H9 (cell line): ENCODE results near the gene VPREB3. TPM values are rescaled to one million over a fixed set of nuclear protein-coding genes. Genes with fewer than 3 reads are reported as not detected.

ENCODE experiments used
- DNase-seq: peaks from one replicate; pipeline ENCODE4 v3.0.0-alpha.2; 2017
- H2AFZ ChIP-seq: one replicate; pipeline ENCODE4 v1.6.1; 2013; ENCODE audit warnings: mild to moderate bottlenecking, low read length, control low read depth, moderate library complexity
- H2AK5ac ChIP-seq: 2 replicates; pipeline ENCODE4 v1.6.1; 2013; ENCODE audit warnings: low read length, control low read depth, mixed read lengths; ENCODE audit not compliant: insufficient read length
- H2BK120ac ChIP-seq: one replicate; pipeline ENCODE4 v1.6.1; 2013; ENCODE audit warnings: low read depth, mild to moderate bottlenecking, low read length, control low read depth, inconsistent platforms; ENCODE audit not compliant: poor library complexity, severe bottlenecking
- H2BK12ac ChIP-seq: 2 replicates; pipeline ENCODE4 v1.6.1; 2013; ENCODE audit warnings: low read length, control low read depth, mixed read lengths, low read depth; ENCODE audit not compliant: insufficient read length
- H2BK15ac ChIP-seq: 2 replicates; pipeline ENCODE4 v1.6.1; 2013; ENCODE audit warnings: low read depth, low read length, control low read depth
- H2BK20ac ChIP-seq: one replicate; pipeline ENCODE4 v1.6.1; 2013; ENCODE audit warnings: low read depth, mild to moderate bottlenecking, low read length, control low read depth, inconsistent platforms; ENCODE audit not compliant: poor library complexity, severe bottlenecking
- H2BK5ac ChIP-seq: 2 replicates; pipeline ENCODE4 v1.6.1; 2013; ENCODE audit warnings: low read length, control low read depth, mixed read lengths; ENCODE audit not compliant: insufficient read length
- H3K14ac ChIP-seq: 2 replicates; pipeline ENCODE4 v1.6.1; 2013; ENCODE audit warnings: low read length, control low read depth; ENCODE audit not compliant: insufficient read depth
- H3K18ac ChIP-seq: 2 replicates; pipeline ENCODE4 v1.6.1; 2013; ENCODE audit warnings: low read depth, mild to moderate bottlenecking, mixed read lengths, low read length, control low read depth; ENCODE audit not compliant: insufficient read length
- H3K23ac ChIP-seq: 2 replicates; pipeline ENCODE4 v1.6.1; 2013; ENCODE audit warnings: low read length, control low read depth, mixed read lengths, low read depth; ENCODE audit not compliant: insufficient read length
- H3K23me2 ChIP-seq: 2 replicates; pipeline ENCODE4 v1.6.1; 2013; ENCODE audit warnings: low read depth, mild to moderate bottlenecking, mixed read lengths, low read length, control low read depth; ENCODE audit not compliant: insufficient read length, poor library complexity, severe bottlenecking
- H3K27ac ChIP-seq: 2 replicates; pipeline ENCODE4 v1.5.1; 2013; ENCODE audit warnings: low read length, control low read depth, mixed read lengths, low read depth; ENCODE audit not compliant: insufficient read length
- H3K27me3 ChIP-seq: 2 replicates; pipeline ENCODE4 v1.6.1; 2013; ENCODE audit warnings: low read length, control low read depth, inconsistent platforms; ENCODE audit not compliant: insufficient read depth
- H3K4ac ChIP-seq: 2 replicates; pipeline ENCODE4 v1.6.1; 2013; ENCODE audit warnings: low read depth, mild to moderate bottlenecking, control low read depth, inconsistent platforms, low read length, moderate library complexity
- H3K4me1 ChIP-seq: 2 replicates; pipeline ENCODE4 v1.6.1; 2013; ENCODE audit warnings: low read length, control low read depth, inconsistent platforms; ENCODE audit not compliant: insufficient read depth
- H3K4me2 ChIP-seq: 2 replicates; pipeline ENCODE4 v1.6.1; 2013; ENCODE audit warnings: low read length, control low read depth, mixed read lengths; ENCODE audit not compliant: insufficient read length, insufficient read depth
- H3K56ac ChIP-seq: 2 replicates; pipeline ENCODE4 v1.6.1; 2013; ENCODE audit warnings: low read depth, mild to moderate bottlenecking, mixed read lengths, low read length, control low read depth; ENCODE audit not compliant: insufficient read length
- H3K79me1 ChIP-seq: 2 replicates; pipeline ENCODE4 v1.6.1; 2013; ENCODE audit warnings: low read depth, mild to moderate bottlenecking, moderate library complexity, low read length, control low read depth, inconsistent platforms; ENCODE audit not compliant: insufficient read depth, poor library complexity, severe bottlenecking
- H3K79me2 ChIP-seq: 2 replicates; pipeline ENCODE4 v1.6.1; 2013; ENCODE audit warnings: low read length, control low read depth, inconsistent platforms; ENCODE audit not compliant: insufficient read depth
- H3K9ac ChIP-seq: 2 replicates; pipeline ENCODE4 v1.6.1; 2013; ENCODE audit warnings: low read length, control low read depth, mixed read lengths; ENCODE audit not compliant: insufficient read length; ENCODE audit errors: extremely low read depth
- H3K9me3 ChIP-seq: one replicate; pipeline ENCODE4 v1.6.1; 2013; ENCODE audit warnings: low read depth, low read length, inconsistent platforms; ENCODE audit not compliant: control insufficient read depth
- H3T11ph ChIP-seq: one replicate; pipeline ENCODE4 v1.6.1; 2013; ENCODE audit warnings: mild to moderate bottlenecking, low read length, control low read depth, inconsistent platforms
- H4K20me1 ChIP-seq: one replicate; pipeline ENCODE4 v1.6.1; 2013; ENCODE audit not compliant: control insufficient read depth, insufficient read length, insufficient read depth
- H4K5ac ChIP-seq: 2 replicates; pipeline ENCODE4 v1.6.1; 2013; ENCODE audit warnings: low read depth, mild to moderate bottlenecking, mixed read lengths, low read length, control low read depth; ENCODE audit not compliant: insufficient read length
- H4K8ac ChIP-seq: replicated peaks from 2 replicates; pipeline ENCODE4 v1.6.1; 2013; ENCODE audit warnings: low read length, control low read depth, mixed read lengths, low read depth; ENCODE audit not compliant: insufficient read length
- H4K91ac ChIP-seq: 2 replicates; pipeline ENCODE4 v1.6.1; 2013; ENCODE audit warnings: low read depth, mild to moderate bottlenecking, moderate library complexity, mixed read lengths, low read length, control low read depth; ENCODE audit not compliant: insufficient read length
- H3K27ac Mint-ChIP-seq, 3 experiments: 2 replicates in 2 of 3; 3 replicates in 1 of 3; pipeline ENCODE4 v1.8.0; 2020 to 2021; ENCODE audit warnings: mixed read lengths in 3 of 3, mild to moderate bottlenecking in 1 of 3, moderate library complexity in 1 of 3
- H3K27me3 Mint-ChIP-seq: 2 replicates; pipeline ENCODE4 v1.8.0; 2021; ENCODE audit warnings: low read depth, mild to moderate bottlenecking, moderate library complexity, mixed read lengths
- H3K36me3 Mint-ChIP-seq, 3 experiments: 2 replicates in 2 of 3; 3 replicates in 1 of 3; pipeline ENCODE4 v1.8.0; 2020 to 2021; ENCODE audit warnings: low read depth in 3 of 3, mixed read lengths in 3 of 3; ENCODE audit not compliant: insufficient read depth in 1 of 3
- H3K4me1 Mint-ChIP-seq, 2 experiments: 2 replicates each; pipeline ENCODE4 v1.8.0; 2020; ENCODE audit warnings: mixed read lengths in 2 of 2
- H3K4me3 Mint-ChIP-seq, 2 experiments: 2 replicates in 1 of 2; 3 replicates in 1 of 2; pipeline ENCODE4 v1.8.0; 2020 to 2021; ENCODE audit warnings: mild to moderate bottlenecking in 2 of 2, mixed read lengths in 2 of 2, moderate library complexity in 1 of 2
- H3K9me3 Mint-ChIP-seq, 2 experiments: 2 replicates in 1 of 2; 3 replicates in 1 of 2; pipeline ENCODE4 v1.8.0; 2020; ENCODE audit warnings: mild to moderate bottlenecking in 2 of 2, mixed read lengths in 2 of 2, moderate library complexity in 1 of 2
- WGBS: extraction: QIAGEN DNeasy Blood & Tissue Kit; methylation state at CpG from one replicate; pipeline ENCODE4 v1.1.7; 2013; ENCODE audit warnings: missing lambda C conversion rate, low lambda C conversion rate, mixed read lengths; ENCODE audit not compliant: insufficient read length; ENCODE audit errors: extremely low coverage; 5-methylcytosine and 5-hydroxymethylcytosine counted together
- total RNA-seq: library from RNA; stranded (reverse); gene quantifications from 2 replicates; pipeline ENCODE4 v1.2.1, GENCODE V29; 2021
- TF ChIP-seq, protein P1 (sequence below): fragments of 200-600 bp; sonication (generic); conservative IDR thresholded peaks from 3 replicates; pipeline ENCODE4 v1.8.0; 2021; ENCODE audit warnings: antibody characterized with exemption, mild to moderate bottlenecking

VPREB3 gene
- total RNA-seq, 1 experiment from 2014 or later: 0.50 TPM

DNA sequence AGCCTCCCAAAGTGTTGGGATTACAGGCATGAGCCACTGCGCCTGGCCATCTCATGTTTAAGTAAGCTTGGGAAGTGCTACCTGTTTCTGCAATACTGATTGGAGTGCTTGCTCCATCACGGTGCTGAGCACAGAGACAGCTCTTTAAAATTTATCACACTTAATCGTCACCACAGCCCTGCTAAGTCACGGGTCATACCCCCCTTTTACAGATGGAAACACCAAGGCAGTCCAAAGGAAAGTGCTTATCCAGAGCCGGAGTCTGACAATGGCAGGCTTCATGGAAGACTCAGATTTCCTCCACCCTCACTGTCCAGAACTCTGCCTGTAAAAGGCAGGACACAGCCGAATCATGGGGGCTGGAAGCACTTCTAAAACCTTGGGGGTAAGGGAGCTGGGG, 5.8 kb upstream of the VPREB3 start:
- H4K5ac ChIP-seq: no peak overlapping the region
- no peak overlapping the region for H3K27ac ChIP-seq
- Mint-ChIP-seq H3K4me1 (peaks cover 20 to 31% of the 10 kb centered on the region in 2 experiments), H3K9me3 (no peaks in the 10 kb centered on the region), H3K4me3 (no peak overlapping the region), H3K27ac (no peak overlapping the region), H3K27me3 (peaks cover 30% of the 10 kb centered on the region), H3K36me3 (peaks cover 0 to 2% (median 1%) of the 10 kb centered on the region in 3 experiments; a peak in 3 of 7 replicates)
- H3K27me3 ChIP-seq: no peaks in the 10 kb centered on the region
- no peak overlapping the region for H2BK12ac ChIP-seq
- no peaks in the 10 kb centered on the region for H3K9me3 ChIP-seq
- no peak overlapping the region for H3K4ac ChIP-seq
- H3K23me2 ChIP-seq: no peaks in the 10 kb centered on the region
- TF ChIP-seq, protein P1, sequence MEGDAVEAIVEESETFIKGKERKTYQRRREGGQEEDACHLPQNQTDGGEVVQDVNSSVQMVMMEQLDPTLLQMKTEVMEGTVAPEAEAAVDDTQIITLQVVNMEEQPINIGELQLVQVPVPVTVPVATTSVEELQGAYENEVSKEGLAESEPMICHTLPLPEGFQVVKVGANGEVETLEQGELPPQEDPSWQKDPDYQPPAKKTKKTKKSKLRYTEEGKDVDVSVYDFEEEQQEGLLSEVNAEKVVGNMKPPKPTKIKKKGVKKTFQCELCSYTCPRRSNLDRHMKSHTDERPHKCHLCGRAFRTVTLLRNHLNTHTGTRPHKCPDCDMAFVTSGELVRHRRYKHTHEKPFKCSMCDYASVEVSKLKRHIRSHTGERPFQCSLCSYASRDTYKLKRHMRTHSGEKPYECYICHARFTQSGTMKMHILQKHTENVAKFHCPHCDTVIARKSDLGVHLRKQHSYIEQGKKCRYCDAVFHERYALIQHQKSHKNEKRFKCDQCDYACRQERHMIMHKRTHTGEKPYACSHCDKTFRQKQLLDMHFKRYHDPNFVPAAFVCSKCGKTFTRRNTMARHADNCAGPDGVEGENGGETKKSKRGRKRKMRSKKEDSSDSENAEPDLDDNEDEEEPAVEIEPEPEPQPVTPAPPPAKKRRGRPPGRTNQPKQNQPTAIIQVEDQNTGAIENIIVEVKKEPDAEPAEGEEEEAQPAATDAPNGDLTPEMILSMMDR: no peak
- H3K9ac ChIP-seq: no peak overlapping the region
- no peak overlapping the region for H2AK5ac ChIP-seq
- no peak overlapping the region for H2BK20ac ChIP-seq
- H2AFZ ChIP-seq: no peak overlapping the region
- no CpG with 5 or more reads among the region's 6 CpGs for WGBS
- H3K79me1 ChIP-seq: no peaks in the 10 kb centered on the region
- no peak overlapping the region for H2BK15ac ChIP-seq
- H3K23ac ChIP-seq: no peak overlapping the region
- H3T11ph ChIP-seq: no peak overlapping the region
- H3K18ac ChIP-seq: no peak overlapping the region
- no peak overlapping the region for H2BK5ac ChIP-seq
- no peak overlapping the region for H3K56ac ChIP-seq
- H3K79me2 ChIP-seq: no peaks in the 10 kb centered on the region
- peaks cover 4% of the 10 kb centered on the region; the same call in 1 of the 2 replicates for H3K4me1 ChIP-seq
- H2BK120ac ChIP-seq: no peak overlapping the region
- DNase-seq: no peak
- H3K4me2 ChIP-seq: no peak overlapping the region
- H4K8ac ChIP-seq: no peak overlapping the region
- no peaks in the 10 kb centered on the region for H4K20me1 ChIP-seq
- no peak overlapping the region for H4K91ac ChIP-seq
- H3K14ac ChIP-seq: no peak overlapping the region
